Measurements from ENCODE around the gene KIF16B.

The KIF16B gene

DNA sequence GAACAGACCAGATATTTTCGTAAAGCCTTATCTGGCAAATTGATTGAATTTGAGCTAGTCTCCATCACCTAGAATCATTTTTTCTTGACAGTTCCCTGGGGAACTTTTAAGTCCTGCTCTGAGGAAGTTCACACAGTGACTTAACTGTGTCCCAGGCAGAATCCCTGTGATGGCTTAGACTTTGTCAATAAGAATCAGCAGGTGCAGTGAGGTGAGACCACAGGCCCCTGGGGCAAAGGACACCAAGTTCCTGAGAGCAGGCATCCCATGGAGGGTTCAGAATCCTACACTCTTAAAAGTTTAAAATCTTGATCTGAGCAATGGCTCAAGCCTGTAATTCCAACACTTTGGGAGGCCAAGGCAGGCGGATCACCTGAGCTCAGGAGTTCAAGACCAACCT is 13.0 kb downstream of the KIF16B start:
- no peak overlapping the region for H3K4me3 ChIP-seq (ENCODE audit: low read depth, low read length)

GRCh38 chr20:16556301-16556700 is 16.9 kb downstream of the KIF16B start:
- H3K4me3 ChIP-seq (ENCODE audit: low read depth, low read length), result no peak overlapping the region

GRCh38 chr20:16555754-16556153 is 17.5 kb downstream of the KIF16B start:
- H3K4me3 ChIP-seq (ENCODE audit: low read depth, low read length), result no peak overlapping the region

DNA sequence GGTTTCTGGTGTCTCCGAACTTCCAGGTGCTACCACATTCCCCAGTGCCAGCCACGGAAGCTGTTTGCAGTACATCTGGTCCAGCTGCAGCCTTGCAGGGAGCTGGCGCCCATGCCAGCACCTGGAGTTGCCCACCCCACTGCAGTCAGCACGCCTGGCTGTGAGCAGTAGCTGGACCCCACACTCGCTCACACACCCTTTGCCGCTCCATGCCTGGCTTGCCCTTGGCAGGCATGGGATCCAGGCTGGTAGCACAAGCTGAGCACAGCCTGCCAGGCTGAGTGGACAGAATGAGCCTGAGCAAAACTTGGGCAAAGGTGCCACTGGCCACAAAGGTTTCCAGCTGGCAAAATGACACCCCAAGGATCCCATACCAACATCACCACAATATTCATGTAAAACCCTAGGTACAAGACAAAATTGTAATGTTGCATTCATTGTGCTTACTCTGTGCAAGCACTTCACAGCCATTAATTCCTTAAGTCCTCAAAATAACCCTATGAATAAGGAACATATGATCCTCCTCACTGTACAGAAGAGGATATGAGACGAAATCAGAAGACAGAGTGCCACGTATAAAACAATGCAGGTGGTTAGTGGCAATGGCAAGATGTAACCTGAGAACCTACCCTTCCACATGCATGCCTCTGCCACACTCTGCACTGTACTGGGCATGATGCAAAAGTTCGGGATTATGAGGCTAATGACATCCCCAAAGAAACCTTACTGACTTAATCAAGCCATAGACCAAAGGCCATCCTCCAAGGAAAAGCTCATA is 18.3 kb downstream of the KIF16B start:
- H3K4me3 ChIP-seq (ENCODE audit: low read depth, low read length), result no peak overlapping the region

DNA sequence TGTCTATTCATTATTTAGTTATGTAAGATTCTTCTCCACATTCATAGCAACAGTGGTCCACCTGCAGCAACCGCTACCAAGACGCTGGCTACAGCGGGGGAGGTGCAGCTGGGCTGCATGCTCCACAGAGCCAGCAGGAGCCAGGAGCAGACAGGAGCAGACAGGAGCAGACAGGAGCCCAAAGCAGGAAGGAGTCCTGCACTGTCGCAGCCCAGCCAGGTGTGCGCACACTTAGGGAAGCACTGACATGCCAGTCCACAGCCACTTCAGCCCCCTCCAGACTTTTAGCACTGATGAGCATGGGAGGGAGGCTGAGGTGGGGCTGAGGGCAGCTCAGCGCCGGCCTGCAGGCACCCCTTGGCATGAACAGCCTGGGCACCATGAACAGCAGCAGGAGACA is 19.6 kb downstream of the KIF16B start:
- H3K4me3 ChIP-seq (ENCODE audit: low read depth, low read length), result no peak overlapping the region

- no peak overlapping the region for H3K4me3 ChIP-seq (ENCODE audit: low read depth, low read length)
These were observed 20.1 kb downstream of the KIF16B start for GRCh38 chr20:16553101-16553500.

- H3K4me3 ChIP-seq (ENCODE audit: low read depth, low read length), result no peak overlapping the region
These were observed 21.2 kb downstream of the KIF16B start for GRCh38 chr20:16552015-16552414.

- no peak overlapping the region for H3K4me3 ChIP-seq (ENCODE audit: low read depth, low read length)
These were observed 21.6 kb downstream of the KIF16B start for GRCh38 chr20:16551607-16552006.

DNA sequence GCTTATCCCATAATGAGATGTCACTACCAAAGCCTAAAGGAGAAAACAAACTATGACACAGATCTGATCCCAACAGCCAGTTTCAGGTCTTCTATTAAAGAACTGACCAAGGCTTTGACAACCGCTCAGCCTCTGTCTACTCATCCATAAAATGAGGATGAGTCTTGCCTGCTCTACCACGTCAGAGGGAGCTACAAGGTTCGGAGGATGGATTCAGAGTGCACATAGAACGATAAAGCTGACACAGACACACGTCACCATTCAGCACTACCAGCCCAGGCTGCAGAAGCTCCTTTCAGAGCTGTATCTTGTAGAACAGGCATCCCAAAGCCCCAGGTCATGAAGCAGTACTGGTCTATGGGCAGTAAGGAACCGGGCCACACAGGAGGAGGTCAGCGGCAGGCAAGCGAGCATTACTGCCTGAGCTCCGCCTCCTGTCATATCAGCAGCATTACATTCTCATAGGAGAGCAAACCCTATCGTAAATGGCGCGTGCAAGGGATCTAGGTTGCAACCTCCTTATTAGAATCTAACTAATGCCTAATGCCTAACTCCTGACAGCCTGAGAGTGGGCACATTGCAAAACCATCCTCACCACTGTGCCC is 25.1 kb downstream of the KIF16B start:
- no peak overlapping the region for H3K4me3 ChIP-seq (ENCODE audit: low read depth, low read length)

GRCh38 chr20:16544949-16545348 is 28.3 kb downstream of the KIF16B start:
- no peak overlapping the region for H3K4me3 ChIP-seq (ENCODE audit: low read depth, low read length)

DNA sequence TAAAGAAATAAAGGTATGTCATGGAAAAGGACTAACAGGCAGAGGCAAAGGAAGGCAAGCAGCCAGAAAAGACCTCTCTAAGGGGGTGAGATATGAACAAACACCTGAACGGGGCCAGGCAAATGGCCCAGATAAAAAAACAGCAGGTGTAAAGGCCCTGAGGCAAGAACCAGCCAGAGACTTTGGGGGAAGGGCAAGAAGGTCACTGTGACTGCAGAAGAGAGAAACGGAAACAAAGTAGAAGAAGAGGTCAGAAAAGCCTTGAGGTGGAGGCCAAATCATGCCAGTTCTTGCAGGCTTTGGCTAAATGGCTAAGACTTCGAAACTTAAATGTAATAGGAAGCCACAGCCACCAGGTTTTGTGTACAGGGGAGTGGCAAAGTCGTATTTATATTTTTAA is 30.8 kb downstream of the KIF16B start:
- H3K4me3 ChIP-seq (ENCODE audit: low read depth, low read length), result no peak overlapping the region

DNA sequence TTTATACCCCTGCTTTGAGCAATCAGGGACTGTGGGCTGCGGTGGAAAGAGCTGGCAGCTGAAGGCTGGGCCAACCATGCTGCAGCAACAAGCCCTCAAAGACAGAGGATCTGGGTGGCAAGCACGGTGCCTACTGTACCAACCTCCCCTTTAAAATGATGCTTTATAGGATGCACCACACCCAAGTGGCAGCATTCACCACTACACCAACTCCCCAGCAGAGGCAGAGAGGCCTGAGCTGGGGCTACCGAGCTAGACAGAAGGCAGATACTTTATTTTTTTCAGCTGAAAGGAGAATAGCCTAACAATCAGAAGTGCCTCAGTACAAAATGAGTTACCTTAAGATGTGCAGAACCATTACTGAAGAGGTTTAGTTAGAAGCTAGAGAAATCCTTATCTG is 31.4 kb downstream of the KIF16B start:
- H3K4me3 ChIP-seq (ENCODE audit: low read depth, low read length), result no peak overlapping the region

DNA sequence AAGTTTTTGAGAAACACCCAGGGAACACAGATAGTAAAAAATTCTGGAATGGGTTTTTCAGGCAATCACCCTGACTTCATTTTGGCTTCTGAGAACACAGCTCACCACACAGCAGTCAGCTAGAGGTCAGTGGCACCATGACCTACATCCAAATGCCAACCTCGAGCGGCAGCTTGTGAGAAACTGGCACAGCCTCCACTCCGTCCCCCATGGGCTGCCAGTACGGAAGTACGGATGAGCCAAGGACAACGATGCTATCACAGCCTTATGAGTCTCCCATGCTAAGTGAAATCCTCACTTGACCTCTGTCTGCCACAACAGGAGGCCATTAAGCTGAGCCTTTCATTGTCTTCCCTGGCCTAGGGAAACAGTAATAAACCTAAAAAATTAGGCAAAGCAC is 32.0 kb downstream of the KIF16B start:
- H3K4me3 ChIP-seq (ENCODE audit: low read depth, low read length), result no peak overlapping the region

GRCh38 chr20:16539280-16540021 is 33.8 kb downstream of the KIF16B start:
- no peak overlapping the region for H3K4me3 ChIP-seq (ENCODE audit: low read depth, low read length)

- no peak overlapping the region for H3K4me3 ChIP-seq (ENCODE audit: low read depth, low read length)
These were observed 34.5 kb downstream of the KIF16B start for GRCh38 chr20:16538779-16539178.

DNA sequence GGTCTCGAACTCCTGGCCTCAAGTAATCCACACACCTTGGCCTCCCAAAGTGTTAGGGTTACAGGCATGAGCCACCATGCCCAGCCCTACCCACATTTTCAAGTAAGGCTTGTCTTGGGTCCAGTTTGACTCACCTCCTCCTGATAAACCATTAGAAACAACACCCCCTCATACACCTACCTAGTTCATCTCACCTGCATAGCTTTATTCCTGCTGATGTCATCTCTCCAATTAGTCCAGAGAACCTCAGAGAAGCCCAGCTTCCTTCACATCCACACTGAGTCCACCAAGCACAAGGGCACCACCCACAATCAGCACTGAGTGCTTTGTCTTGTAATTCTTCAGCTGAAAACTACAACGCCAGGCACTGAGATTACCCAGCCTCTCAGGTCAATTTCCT is 35.3 kb downstream of the KIF16B start:
- H3K4me3 ChIP-seq (ENCODE audit: low read depth, low read length), result no peak overlapping the region

DNA sequence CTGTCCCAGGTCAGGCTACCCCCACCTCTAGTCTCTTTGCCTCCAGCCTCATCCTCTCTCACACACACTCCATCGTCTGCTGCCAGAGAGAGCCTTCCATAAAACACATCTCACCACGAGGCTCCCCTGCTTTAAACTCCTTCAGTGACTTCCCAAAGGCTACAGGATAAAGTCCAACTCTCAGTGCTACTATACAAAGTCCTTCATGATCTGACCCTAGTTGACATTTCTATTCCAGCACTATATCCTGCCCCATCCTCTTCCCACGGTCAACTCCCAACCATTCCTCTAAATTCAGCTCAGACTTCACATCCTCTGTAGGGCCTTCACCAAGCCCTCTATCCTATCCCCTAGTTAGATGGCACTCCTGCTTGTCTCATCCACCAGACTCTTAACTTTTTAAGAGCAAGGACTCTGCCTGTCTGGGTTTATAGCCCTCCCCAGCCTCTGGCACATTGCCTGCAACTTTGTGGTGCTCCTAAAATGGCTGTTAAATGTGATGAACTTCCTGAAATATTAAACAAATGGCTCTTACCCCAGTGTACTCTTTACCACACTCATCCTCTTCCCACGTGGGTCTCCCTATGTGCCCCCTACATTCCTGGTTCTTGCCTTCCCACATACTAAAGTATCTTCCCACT is 36.1 kb downstream of the KIF16B start:
- H3K4me3 ChIP-seq (ENCODE audit: low read depth, low read length), result no peak overlapping the region

GRCh38 chr20:16535277-16535676 is 38.0 kb downstream of the KIF16B start:
- no peak overlapping the region for H3K4me3 ChIP-seq (ENCODE audit: low read depth, low read length)

DNA sequence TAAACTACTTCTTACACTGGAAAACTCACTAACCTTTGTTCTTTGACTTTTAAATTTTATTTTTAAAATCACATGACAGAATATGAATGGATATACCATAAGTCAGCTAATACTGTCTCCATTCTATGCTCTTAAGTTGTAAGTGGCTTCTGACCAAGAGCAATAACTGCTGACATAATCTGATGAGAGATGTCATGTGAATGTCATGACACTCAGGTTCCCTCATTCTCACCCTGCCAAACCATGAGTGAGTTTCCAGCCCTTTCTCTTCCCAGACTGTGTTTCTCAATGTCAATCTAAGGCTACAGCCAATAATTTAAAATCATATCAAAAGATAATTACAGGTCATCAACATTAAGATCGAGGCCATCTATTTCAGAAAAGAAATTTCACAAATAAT is 39.7 kb downstream of the KIF16B start:
- H3K4me3 ChIP-seq (ENCODE audit: low read depth, low read length), result no peak overlapping the region

GRCh38 chr20:16531485-16531884 is 41.8 kb downstream of the KIF16B start:
- no peak overlapping the region for H3K4me3 ChIP-seq (ENCODE audit: low read depth, low read length)

DNA sequence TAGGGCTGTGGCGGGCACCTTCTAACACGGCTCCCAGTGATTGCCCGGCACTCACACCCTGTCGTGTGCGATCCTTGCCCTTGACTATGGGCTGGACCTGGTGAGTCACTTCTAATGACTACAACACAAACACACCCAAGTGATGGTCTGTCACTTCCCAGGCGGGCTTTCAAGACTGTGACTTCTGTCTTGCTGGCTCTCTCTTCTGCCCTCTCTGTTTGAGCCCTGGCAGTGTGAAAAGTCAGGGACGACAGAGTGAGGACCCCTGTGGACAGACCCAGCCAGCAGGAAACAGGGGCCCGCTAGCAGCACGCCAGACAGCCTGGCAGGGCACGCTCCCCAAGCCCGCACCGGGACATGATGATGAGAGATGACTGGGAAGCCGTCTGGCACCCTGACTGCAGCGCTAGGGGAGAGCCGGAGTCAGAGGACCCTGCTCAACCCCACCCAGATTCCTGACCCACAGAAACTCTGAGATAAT is 43.0 kb downstream of the KIF16B start:
- H3K4me3 ChIP-seq (ENCODE audit: low read depth, low read length), result no peak overlapping the region

All from iPS-11a (cell line).